Memory B cell (primary cell): ENCODE data around the gene OR13A1.
"Not testable (repeated sequence)": the region's sequence is repeated elsewhere in the genome, so short reads cannot be mapped to it uniquely, and the experiment has no call there.

Source experiments
- ATAC-seq: fragments of 150-1000 bp; cut with Tn5 transposase; 2 replicates; pipeline ENCODE4 v1.10.0; 2021; ENCODE audit warnings: low read depth, mild to moderate bottlenecking, moderate library complexity
- DNase-seq, 2 donors: peaks; one replicate each; pipeline ENCODE4 v3.0.0; 2022; ENCODE audit warnings: low spot score in 2 of 2
- H3K27ac Mint-ChIP-seq: one replicate; pipeline ENCODE4 v1.8.0; 2022; ENCODE audit warnings: mild to moderate bottlenecking, moderate library complexity, mixed read lengths
- H3K27me3 Mint-ChIP-seq: one replicate; pipeline ENCODE4 v1.8.0; 2022; ENCODE audit warnings: mixed read lengths
- H3K36me3 Mint-ChIP-seq: one replicate; pipeline ENCODE4 v1.8.0; 2022; ENCODE audit warnings: mild to moderate bottlenecking, mixed read lengths
- H3K4me1 Mint-ChIP-seq: one replicate; pipeline ENCODE4 v1.8.0; 2022; ENCODE audit warnings: mixed read lengths
- H3K4me3 Mint-ChIP-seq: one replicate; pipeline ENCODE4 v1.8.0; 2022; ENCODE audit warnings: mild to moderate bottlenecking, moderate library complexity, mixed read lengths
- H3K9me3 Mint-ChIP-seq: one replicate; pipeline ENCODE4 v1.8.0; 2022; ENCODE audit warnings: mixed read lengths

Gene OR13A1

GRCh38 chr10:45319702-45320101, 4.3 kb upstream of the OR13A1 start:
- no peaks in the 10 kb centered on the region for H3K9me3 Mint-ChIP-seq
- no peaks in the 10 kb centered on the region for H3K27me3 Mint-ChIP-seq
- no peak overlapping the region for H3K27ac Mint-ChIP-seq
- H3K36me3 Mint-ChIP-seq, result no peaks in the 10 kb centered on the region
- no peak overlapping the region for H3K4me3 Mint-ChIP-seq
- no peak for ATAC-seq
- no peaks in the 10 kb centered on the region for H3K4me1 Mint-ChIP-seq
- no peak for DNase-seq

- no peaks in the 10 kb centered on the region for H3K27me3 Mint-ChIP-seq
- H3K4me1 Mint-ChIP-seq, result no peaks in the 10 kb centered on the region
These were observed 2.0 kb downstream of the OR13A1 start for GRCh38 chr10:45313264-45313873.

GRCh38 chr10:45308707-45309106, 6.7 kb downstream of the OR13A1 start:
- H3K9me3 Mint-ChIP-seq, result peaks cover 13% of the 10 kb centered on the region
- H3K4me3 Mint-ChIP-seq, result no peak overlapping the region
- no peak for DNase-seq
- H3K27me3 Mint-ChIP-seq, result no peaks in the 10 kb centered on the region
- H3K36me3 Mint-ChIP-seq, result peaks cover 10% of the 10 kb centered on the region
- no peak overlapping the region for H3K27ac Mint-ChIP-seq
- ATAC-seq, result peak; percentile 41
- H3K4me1 Mint-ChIP-seq, result no peaks in the 10 kb centered on the region

More at GRCh38 chr10:45313264-45313873, 2.0 kb downstream of the OR13A1 start:
- DNase-seq (no peak), ATAC-seq (no peak)
- H3K36me3 Mint-ChIP-seq, result peaks cover 9% of the 10 kb centered on the region
- H3K9me3 Mint-ChIP-seq, result peaks cover 15% of the 10 kb centered on the region
- H3K4me3 Mint-ChIP-seq, result no peak overlapping the region
- H3K27ac Mint-ChIP-seq, result no peak overlapping the region

GRCh38 chr10:45302573-45302972, 12.8 kb downstream of the OR13A1 start:
- no peak overlapping the region for H3K27ac Mint-ChIP-seq
- ATAC-seq (no peak), DNase-seq (no peak)
- H3K4me3 Mint-ChIP-seq, result no peak overlapping the region
- H3K4me1 Mint-ChIP-seq, result peaks cover 20% of the 10 kb centered on the region
- no peaks in the 10 kb centered on the region for H3K9me3 Mint-ChIP-seq
- peaks cover 2% of the 10 kb centered on the region for H3K27me3 Mint-ChIP-seq
- peaks cover 2% of the 10 kb centered on the region for H3K36me3 Mint-ChIP-seq

GRCh38 chr10:45298341-45298955, 17.0 kb downstream of the OR13A1 start:
- H3K4me3 Mint-ChIP-seq, result peak overlapping the region; percentile 85

GRCh38 chr10:45294681-45295080, 20.7 kb downstream of the OR13A1 start:
- H3K36me3 Mint-ChIP-seq, result no peaks in the 10 kb centered on the region

More at GRCh38 chr10:45298341-45298955, 17.0 kb downstream of the OR13A1 start:
- not testable (repeated sequence) for H3K36me3 Mint-ChIP-seq, H3K27me3 Mint-ChIP-seq, H3K9me3 Mint-ChIP-seq, DNase-seq
- peaks cover 30% of the 10 kb centered on the region for H3K4me1 Mint-ChIP-seq
- peak; percentile 46 for ATAC-seq
- peak overlapping the region; percentile 72 for H3K27ac Mint-ChIP-seq

GRCh38 chr10:45286980-45287379, 28.4 kb downstream of the OR13A1 start:
- Mint-ChIP-seq H3K27ac (no peak overlapping the region), H3K4me3 (no peak overlapping the region), H3K9me3 (no peaks in the 10 kb centered on the region), H3K4me1 (no peaks in the 10 kb centered on the region), H3K36me3 (peaks cover 2% of the 10 kb centered on the region), H3K27me3 (no peaks in the 10 kb centered on the region)
- no peak for DNase-seq
- no peak for ATAC-seq

More at GRCh38 chr10:45294681-45295080, 20.7 kb downstream of the OR13A1 start:
- DNase-seq (no peak), ATAC-seq (no peak)
- Mint-ChIP-seq H3K27ac (no peak overlapping the region), H3K9me3 (no peaks in the 10 kb centered on the region), H3K27me3 (no peaks in the 10 kb centered on the region), H3K4me1 (peaks cover 30% of the 10 kb centered on the region), H3K4me3 (no peak overlapping the region)

- no peaks in the 10 kb centered on the region for H3K4me1 Mint-ChIP-seq
- no peaks in the 10 kb centered on the region for H3K36me3 Mint-ChIP-seq
- no peaks in the 10 kb centered on the region for H3K27me3 Mint-ChIP-seq
- DNase-seq, result no peak
- no peaks in the 10 kb centered on the region for H3K9me3 Mint-ChIP-seq
- H3K27ac Mint-ChIP-seq, result no peak overlapping the region
- no peak overlapping the region for H3K4me3 Mint-ChIP-seq
- ATAC-seq, result no peak
These were observed 33.3 kb downstream of the OR13A1 start for GRCh38 chr10:45282061-45282460.

- H3K27ac Mint-ChIP-seq, result no peak overlapping the region
- H3K4me1 Mint-ChIP-seq, result no peaks in the 10 kb centered on the region
- no peaks in the 10 kb centered on the region for H3K9me3 Mint-ChIP-seq
- H3K4me3 Mint-ChIP-seq, result no peak overlapping the region
- DNase-seq (no peak), ATAC-seq (no peak)
- H3K36me3 Mint-ChIP-seq, result no peaks in the 10 kb centered on the region
- H3K27me3 Mint-ChIP-seq, result no peaks in the 10 kb centered on the region
These were observed 35.2 kb downstream of the OR13A1 start for GRCh38 chr10:45280113-45280760.

- ATAC-seq (no peak), DNase-seq (no peak)
- Mint-ChIP-seq H3K36me3 (no peaks in the 10 kb centered on the region), H3K27me3 (no peaks in the 10 kb centered on the region), H3K27ac (no peak overlapping the region), H3K4me3 (no peak overlapping the region), H3K4me1 (no peaks in the 10 kb centered on the region), H3K9me3 (no peaks in the 10 kb centered on the region)
These were observed 35.7 kb downstream of the OR13A1 start for GRCh38 chr10:45279682-45280081.

GRCh38 chr10:45278860-45279498, 36.4 kb downstream of the OR13A1 start:
- no peak for ATAC-seq
- Mint-ChIP-seq H3K27me3 (no peaks in the 10 kb centered on the region), H3K27ac (no peak overlapping the region), H3K9me3 (no peaks in the 10 kb centered on the region), H3K36me3 (no peaks in the 10 kb centered on the region), H3K4me3 (no peak overlapping the region), H3K4me1 (no peaks in the 10 kb centered on the region)
- no peak for DNase-seq

GRCh38 chr10:45276146-45276545, 39.3 kb downstream of the OR13A1 start:
- H3K4me3 Mint-ChIP-seq, H3K36me3 Mint-ChIP-seq, H3K4me1 Mint-ChIP-seq, DNase-seq, H3K27me3 Mint-ChIP-seq, H3K27ac Mint-ChIP-seq, H3K9me3 Mint-ChIP-seq, ATAC-seq: not testable (repeated sequence)

- H3K4me3 Mint-ChIP-seq, result no peak overlapping the region
- peaks cover 6% of the 10 kb centered on the region for H3K36me3 Mint-ChIP-seq
- H3K27me3 Mint-ChIP-seq, result no peaks in the 10 kb centered on the region
- peaks cover 4% of the 10 kb centered on the region for H3K4me1 Mint-ChIP-seq
- H3K9me3 Mint-ChIP-seq, result peaks cover 5% of the 10 kb centered on the region
- no peak for ATAC-seq
- peak overlapping the region; percentile 25 for H3K27ac Mint-ChIP-seq
- DNase-seq, result no peak
These were observed 41.0 kb downstream of the OR13A1 start for GRCh38 chr10:45274364-45274763.

- not testable (repeated sequence) for DNase-seq, H3K36me3 Mint-ChIP-seq, H3K4me3 Mint-ChIP-seq, H3K27ac Mint-ChIP-seq, ATAC-seq, H3K27me3 Mint-ChIP-seq, H3K4me1 Mint-ChIP-seq
- peaks cover 12% of the 10 kb centered on the region for H3K9me3 Mint-ChIP-seq
These were observed 47.6 kb downstream of the OR13A1 start for GRCh38 chr10:45267777-45268176.
